ENCODE measurements around the gene AKAP8L. TPM values are rescaled to one million over a fixed set of nuclear protein-coding genes. Genes with fewer than 3 reads are reported as not detected.

The AKAP8L gene
- total and polyA plus RNA-seq, 2 of the 8 experiments (the other 6 are each of a cell fraction or from before 2014, with no cell fraction given) = 75.1 to 138 TPM

DNA sequence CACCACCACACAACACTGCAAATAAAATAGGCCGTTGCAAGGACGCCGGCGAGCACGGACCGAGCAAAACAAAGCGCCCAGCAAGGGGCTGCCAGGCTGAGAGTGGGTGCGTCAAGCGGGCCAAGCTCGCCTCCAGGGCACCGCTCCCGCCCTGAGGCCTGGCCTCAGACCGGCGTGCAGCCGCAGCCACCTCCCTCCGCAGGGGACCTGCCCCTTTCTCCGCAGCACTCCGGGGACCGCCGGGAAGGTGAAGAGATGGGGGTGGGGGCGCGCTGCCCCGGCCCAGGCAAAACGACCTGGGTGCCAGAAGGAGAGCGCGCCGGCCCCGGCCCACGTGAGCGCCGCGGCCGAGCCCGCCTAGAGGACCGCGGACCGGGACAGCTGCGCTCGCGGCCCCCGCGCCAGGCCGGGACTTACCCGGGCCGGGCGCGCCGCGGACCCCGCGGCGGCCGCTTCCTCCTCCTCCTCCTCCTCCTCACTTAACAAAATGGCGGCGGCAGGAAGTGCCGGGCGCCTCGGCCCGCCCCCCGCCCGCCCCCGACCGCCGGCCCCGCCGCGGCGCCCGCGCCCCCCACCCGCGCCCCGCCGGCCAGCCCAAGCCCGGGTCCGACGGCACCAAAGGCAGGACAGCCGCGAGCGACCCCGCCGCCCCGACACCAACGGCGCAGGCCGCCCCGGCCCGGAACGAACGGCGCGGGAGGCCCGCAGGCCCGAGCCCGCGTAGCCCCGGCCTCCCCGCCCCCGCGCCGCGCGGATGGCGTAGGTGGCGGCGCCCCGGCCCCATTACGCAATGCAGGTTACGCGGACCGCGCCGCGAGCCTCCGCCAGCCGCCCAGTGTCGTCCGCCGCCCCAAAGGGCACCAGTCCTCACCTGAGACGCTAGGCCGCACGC is 87.1 kb downstream of the AKAP8L start (continued):
- TF ChIP-seq KDM4A (IDR thresholded peaks at IDR 0.05; ENCODE audit: low read depth, low read length, severe bottlenecking) (peak; percentile 12), SAP30 (IDR thresholded peaks at IDR 0.05; ENCODE audit: insufficient read depth, insufficient replicate concordance, low read length) (no peak), HDAC2 (IDR thresholded peaks at IDR 0.05; ENCODE audit: borderline replicate concordance in 1 of 2, low read depth in 2 of 2, low read length in 2 of 2) (no peak), NANOG (IDR thresholded peaks at IDR 0.05; ENCODE audit: insufficient read depth, low read depth, low read length, poor library complexity, severe bottlenecking) (no peak), RNF2 (IDR thresholded peaks at IDR 0.05; ENCODE audit: borderline replicate concordance, low read depth, low read length, missing control alignments, poor library complexity, severe bottlenecking) (no peak), CHD1 (IDR thresholded peaks at IDR 0.05; ENCODE audit: low read depth, low read length) (no peak), BACH1 (IDR thresholded peaks at IDR 0.05; ENCODE audit: low read length) (no peak), POU5F1 (IDR thresholded peaks at IDR 0.05; ENCODE audit: low read depth, low read length) (no peak), JUN (IDR thresholded peaks at IDR 0.05; ENCODE audit: low read depth, low read length) (no peak), RFX5 (IDR thresholded peaks at IDR 0.05; ENCODE audit: borderline replicate concordance, low read depth, low read length) (no peak), POLR2A (IDR thresholded peaks at IDR 0.05; ENCODE audit: control extremely low read depth in 1 of 2, low read depth in 2 of 2, low read length in 2 of 2) (peak in 1 of 2 experiments; percentile 24; a peak in 2 of 3 replicates), SIN3A (conservative IDR thresholded peaks at IDR 0.05 in 1 of 2, IDR thresholded peaks at IDR 0.05 in 1 of 2; ENCODE audit: low read depth in 1 of 2, low read length in 2 of 2) (0 out of 4 replicates have a peak, but pooled peaks of 1 of the 2 experiments have one; percentile 54), ZNF274 (IDR thresholded peaks at IDR 0.05; ENCODE audit: borderline replicate concordance, extremely low read depth, low read length) (no peak), JUND (IDR thresholded peaks at IDR 0.05; ENCODE audit: low read length) (no peak), ATF3 (IDR thresholded peaks at IDR 0.05; ENCODE audit: insufficient read depth, low read depth, low read length) (no peak)
- TF ChIP-seq, protein P1, sequence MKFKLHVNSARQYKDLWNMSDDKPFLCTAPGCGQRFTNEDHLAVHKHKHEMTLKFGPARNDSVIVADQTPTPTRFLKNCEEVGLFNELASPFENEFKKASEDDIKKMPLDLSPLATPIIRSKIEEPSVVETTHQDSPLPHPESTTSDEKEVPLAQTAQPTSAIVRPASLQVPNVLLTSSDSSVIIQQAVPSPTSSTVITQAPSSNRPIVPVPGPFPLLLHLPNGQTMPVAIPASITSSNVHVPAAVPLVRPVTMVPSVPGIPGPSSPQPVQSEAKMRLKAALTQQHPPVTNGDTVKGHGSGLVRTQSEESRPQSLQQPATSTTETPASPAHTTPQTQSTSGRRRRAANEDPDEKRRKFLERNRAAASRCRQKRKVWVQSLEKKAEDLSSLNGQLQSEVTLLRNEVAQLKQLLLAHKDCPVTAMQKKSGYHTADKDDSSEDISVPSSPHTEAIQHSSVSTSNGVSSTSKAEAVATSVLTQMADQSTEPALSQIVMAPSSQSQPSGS (IDR thresholded peaks at IDR 0.05; ENCODE audit: low read length) = no peak
- TF ChIP-seq, protein P2, sequence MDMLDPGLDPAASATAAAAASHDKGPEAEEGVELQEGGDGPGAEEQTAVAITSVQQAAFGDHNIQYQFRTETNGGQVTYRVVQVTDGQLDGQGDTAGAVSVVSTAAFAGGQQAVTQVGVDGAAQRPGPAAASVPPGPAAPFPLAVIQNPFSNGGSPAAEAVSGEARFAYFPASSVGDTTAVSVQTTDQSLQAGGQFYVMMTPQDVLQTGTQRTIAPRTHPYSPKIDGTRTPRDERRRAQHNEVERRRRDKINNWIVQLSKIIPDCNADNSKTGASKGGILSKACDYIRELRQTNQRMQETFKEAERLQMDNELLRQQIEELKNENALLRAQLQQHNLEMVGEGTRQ (IDR thresholded peaks at IDR 0.05; ENCODE audit: low read length) = no peak
- TF ChIP-seq, protein P3, sequence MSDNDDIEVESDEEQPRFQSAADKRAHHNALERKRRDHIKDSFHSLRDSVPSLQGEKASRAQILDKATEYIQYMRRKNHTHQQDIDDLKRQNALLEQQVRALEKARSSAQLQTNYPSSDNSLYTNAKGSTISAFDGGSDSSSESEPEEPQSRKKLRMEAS (IDR thresholded peaks at IDR 0.05) = no peak

All from H1 (cell line).